ENCODE measurements around the gene MRNIP.

Gene MRNIP

GRCh38 chr5:179864686-179865085 lies 6.1 kb upstream of the MRNIP start:
- TF ChIP-seq CTCF (IDR thresholded peaks at IDR 0.05; ENCODE audit: low read depth, low read length) = no peak
- in situ Hi-C loops (cut with HindIII; ENCODE audit: low sequenced_read_pairs) = no loop called here
- DNase-seq (ENCODE audit: low read depth, low spot score) = no peak
- H3K4me3 ChIP-seq (ENCODE audit: low read depth, low read length) = no peak overlapping the region

DNA sequence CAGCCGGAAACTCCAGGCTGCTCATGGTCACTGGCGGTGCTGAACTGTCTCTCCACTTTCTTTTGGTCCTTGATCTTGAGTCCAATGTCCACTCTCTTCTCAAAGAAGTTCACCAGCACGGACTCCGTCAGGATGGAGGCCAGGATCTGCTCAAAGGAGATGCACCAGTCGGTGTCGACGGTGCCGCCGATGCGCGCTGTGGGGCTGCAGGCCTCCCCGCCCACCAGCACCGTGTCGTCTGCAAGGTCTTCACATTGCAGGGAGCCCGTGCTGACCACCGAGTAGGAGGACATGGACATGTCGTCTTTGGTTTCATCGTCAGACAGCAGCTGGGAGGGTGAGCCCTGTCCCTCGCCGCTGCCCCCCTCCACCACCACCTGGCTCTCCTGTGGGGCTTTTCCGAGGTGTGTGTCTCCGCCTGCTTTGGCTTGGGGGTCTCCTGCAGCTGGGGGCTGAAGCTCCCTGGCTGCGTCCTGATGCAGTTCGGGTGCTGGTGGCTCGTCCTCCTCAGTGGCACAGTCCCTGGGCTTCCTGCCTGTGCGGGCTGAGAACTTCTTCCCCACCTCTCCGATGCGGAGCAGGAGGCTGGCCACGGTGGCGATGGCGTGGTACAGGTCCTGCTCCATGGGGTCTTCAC lies 5.0 kb upstream of the MRNIP start:
- no peak for DNase-seq (ENCODE audit: low read depth, low spot score)
- TF ChIP-seq CTCF (IDR thresholded peaks at IDR 0.05; ENCODE audit: low read depth, low read length) = no peak
- in situ Hi-C loops (cut with HindIII; ENCODE audit: low sequenced_read_pairs) = no loop called here
- H3K4me3 ChIP-seq (ENCODE audit: low read depth, low read length) = no peak overlapping the region

DNA sequence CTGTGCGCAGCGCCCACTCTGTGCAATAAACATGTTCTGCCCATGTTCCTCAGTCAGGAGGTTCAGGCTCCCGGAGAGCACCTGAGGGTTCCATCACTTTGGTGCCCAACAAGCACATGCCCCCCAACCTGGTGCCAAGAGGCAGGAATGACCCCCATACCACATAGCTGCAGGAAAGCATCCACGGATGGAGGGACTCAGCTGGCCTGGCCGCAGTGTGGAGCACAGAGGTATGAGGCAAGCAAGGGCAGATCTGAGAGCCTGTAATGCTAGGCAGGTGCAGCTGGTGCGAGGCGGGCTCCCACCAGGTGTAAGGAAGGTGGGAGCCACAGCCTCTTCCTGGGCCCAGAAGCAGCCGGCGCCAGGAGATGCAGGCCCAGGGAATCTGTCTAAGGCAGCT lies 4.3 kb upstream of the MRNIP start:
- in situ Hi-C loops (cut with HindIII; ENCODE audit: low sequenced_read_pairs) = no loop called here
- DNase-seq (ENCODE audit: low read depth, low spot score) = no peak
- no peak for TF ChIP-seq CTCF (IDR thresholded peaks at IDR 0.05; ENCODE audit: low read depth, low read length)
- H3K4me3 ChIP-seq (ENCODE audit: low read depth, low read length) = no peak overlapping the region

DNA sequence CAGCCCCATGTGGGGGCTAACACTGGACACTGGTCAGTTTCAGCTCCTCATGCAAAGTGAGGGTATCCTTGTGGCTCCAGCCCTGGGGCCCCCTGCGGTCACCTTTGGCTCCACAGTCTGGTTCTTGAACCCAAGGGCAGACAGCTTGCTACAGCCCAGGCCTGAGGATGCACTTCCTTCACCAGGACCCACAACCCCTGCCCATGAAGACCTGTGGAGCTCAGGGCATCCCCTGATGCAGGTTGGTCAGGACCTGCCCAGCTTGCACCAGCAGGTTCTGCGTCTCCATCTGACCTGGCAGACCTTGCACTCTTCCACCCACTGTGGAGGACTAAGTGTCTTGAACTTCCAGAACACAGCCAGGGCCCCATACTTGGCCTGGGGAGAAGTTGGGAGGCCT lies 3.7 kb upstream of the MRNIP start:
- H3K4me3 ChIP-seq (ENCODE audit: low read depth, low read length) = no peak overlapping the region
- in situ Hi-C loops (cut with HindIII; ENCODE audit: low sequenced_read_pairs) = no loop called here
- DNase-seq (ENCODE audit: low read depth, low spot score) = no peak
- no peak for TF ChIP-seq CTCF (IDR thresholded peaks at IDR 0.05; ENCODE audit: low read depth, low read length)

DNA sequence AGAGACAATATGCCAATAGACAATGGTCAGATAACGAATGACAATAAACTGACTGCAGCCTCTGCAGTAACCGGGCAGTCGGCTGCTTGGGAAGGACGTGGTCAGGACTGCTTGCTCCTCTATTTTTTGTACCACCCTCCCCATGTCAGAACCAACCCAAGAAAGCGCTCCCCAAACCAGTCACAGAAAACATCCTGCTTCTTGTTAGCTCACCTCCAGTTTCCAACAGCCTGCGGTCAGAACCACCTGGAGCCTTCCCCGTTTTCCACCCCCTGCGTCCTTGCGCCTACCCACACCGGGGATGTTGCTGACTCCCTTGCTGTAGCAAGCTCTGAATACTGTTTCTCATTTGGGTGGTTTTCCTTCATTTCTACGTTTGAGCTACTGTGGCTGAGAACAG lies 1.7 kb upstream of the MRNIP start:
- no peak overlapping the region for H3K4me3 ChIP-seq (ENCODE audit: low read depth, low read length)
- DNase-seq (ENCODE audit: low read depth, low spot score) = no peak
- TF ChIP-seq CTCF (IDR thresholded peaks at IDR 0.05; ENCODE audit: low read depth, low read length) = no peak
- in situ Hi-C loops (cut with HindIII; ENCODE audit: low sequenced_read_pairs) = no loop called here

- no peak for TF ChIP-seq CTCF (IDR thresholded peaks at IDR 0.05; ENCODE audit: low read depth, low read length)
- no peak for DNase-seq (ENCODE audit: low read depth, low spot score)
- in situ Hi-C loops (cut with HindIII; ENCODE audit: low sequenced_read_pairs) = no loop called here
- peak overlapping the region; percentile 92 for H3K4me3 ChIP-seq (ENCODE audit: low read depth, low read length)
Measured at GRCh38 chr5:179858241-179858585, 404 bp downstream of the MRNIP start.

DNA sequence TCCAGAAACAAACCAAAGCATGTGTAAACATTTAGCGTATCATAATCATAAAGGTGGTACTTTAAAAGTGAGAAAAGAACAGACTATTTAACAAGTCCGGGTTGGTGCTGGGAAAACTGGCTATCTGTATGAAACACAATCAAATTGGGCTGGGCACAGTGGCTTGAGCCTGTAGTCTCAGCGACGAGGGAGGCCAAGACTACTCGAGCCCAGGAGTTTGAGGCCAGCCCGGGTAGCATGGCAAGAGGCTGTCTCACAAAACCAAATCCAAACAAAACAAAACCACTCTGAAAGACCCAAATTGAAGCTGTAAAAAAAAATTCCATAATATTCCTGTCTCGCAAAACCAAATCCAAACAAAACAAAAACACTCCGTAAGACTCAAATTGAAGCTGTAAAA lies 4.3 kb downstream of the MRNIP start:
- no peak overlapping the region for H3K4me3 ChIP-seq (ENCODE audit: low read depth, low read length)
- no peak for TF ChIP-seq CTCF (IDR thresholded peaks at IDR 0.05; ENCODE audit: low read depth, low read length)
- DNase-seq (ENCODE audit: low read depth, low spot score) = no peak
- in situ Hi-C loops (cut with HindIII; ENCODE audit: low sequenced_read_pairs) = no loop called here

All from astrocyte of the spinal cord (primary cell).